Measurements from ENCODE around the gene TWNK. TPM values are rescaled to one million over a fixed set of nuclear protein-coding genes. Genes with fewer than 3 reads are reported as not detected.

Gene TWNK
- total RNA-seq, 1 experiment from 2014 or later, result 38.7 TPM

GRCh38 chr10:101035916-101036702 lies 48.8 kb downstream of the TWNK start:
- no peaks in the 10 kb centered on the region for H3K79me2 ChIP-seq (ENCODE audit: insufficient read depth, low read length)
- peaks cover 4% of the 10 kb centered on the region; the same call in 1 of the 2 replicates for H3K27me3 ChIP-seq (ENCODE audit: insufficient read depth, low read length)
- H3K4me1 Mint-ChIP-seq, result peaks cover 14 to 28% of the 10 kb centered on the region in 2 experiments
- H4K20me1 ChIP-seq (ENCODE audit: control insufficient read depth, insufficient read depth, insufficient read length), result no peaks in the 10 kb centered on the region
- peaks cover 81% of the 10 kb centered on the region for H3K27me3 Mint-ChIP-seq (ENCODE audit: low read depth)
- H3K14ac ChIP-seq (ENCODE audit: insufficient read depth, low read length), result no peak overlapping the region
- no peaks in the 10 kb centered on the region for H3K36me3 Mint-ChIP-seq (ENCODE audit: insufficient read depth in 1 of 3, low read depth in 3 of 3)
- no peak for TF ChIP-seq CTCF (conservative IDR thresholded peaks at IDR 0.05)
- no peak overlapping the region for H2BK5ac ChIP-seq (ENCODE audit: insufficient read length, low read length)
- WGBS (ENCODE audit: extremely low coverage, insufficient read length, low lambda C conversion rate), result no CpG with 5 or more reads among the region's 10 CpGs
- H3K18ac ChIP-seq (ENCODE audit: insufficient read length, low read depth, low read length), result no peak overlapping the region
- H3K9me3 Mint-ChIP-seq, result no peaks in the 10 kb centered on the region; a peak in 1 of 5 replicates
- no peak overlapping the region for H2AFZ ChIP-seq (ENCODE audit: low read length)
- H3K79me1 ChIP-seq (ENCODE audit: insufficient read depth, low read depth, low read length, poor library complexity, severe bottlenecking), result no peaks in the 10 kb centered on the region
- H3K4me2 ChIP-seq (ENCODE audit: insufficient read depth, insufficient read length, low read length), result no peak overlapping the region
- no peak overlapping the region for H2BK120ac ChIP-seq (ENCODE audit: low read depth, low read length, poor library complexity, severe bottlenecking)
- H2BK12ac ChIP-seq (ENCODE audit: insufficient read length, low read depth, low read length), result no peak overlapping the region
- no peak overlapping the region for H2AK5ac ChIP-seq (ENCODE audit: insufficient read length, low read length)
- DNase-seq, result no peak
- no peak overlapping the region for H4K8ac ChIP-seq (replicated peaks; ENCODE audit: insufficient read length, low read depth, low read length)
- H4K91ac ChIP-seq (ENCODE audit: insufficient read length, low read depth, low read length), result no peak overlapping the region
- no peak overlapping the region for H3K23ac ChIP-seq (ENCODE audit: insufficient read length, low read depth, low read length)
- no peak overlapping the region for H3T11ph ChIP-seq (ENCODE audit: low read length)
- H2BK20ac ChIP-seq (ENCODE audit: low read depth, low read length, poor library complexity, severe bottlenecking), result no peak overlapping the region
- H3K27ac ChIP-seq (ENCODE audit: insufficient read length, low read depth, low read length), result no peak overlapping the region
- no peak overlapping the region; a peak in 1 of 7 replicates for H3K27ac Mint-ChIP-seq
- no peaks in the 10 kb centered on the region for H3K9me3 ChIP-seq (ENCODE audit: control insufficient read depth, low read depth, low read length)
- H3K56ac ChIP-seq (ENCODE audit: insufficient read length, low read depth, low read length), result no peak overlapping the region
- H2BK15ac ChIP-seq (ENCODE audit: low read depth, low read length), result no peak overlapping the region
- H3K9ac ChIP-seq (ENCODE audit: extremely low read depth, insufficient read length, low read length), result no peak overlapping the region
- H3K23me2 ChIP-seq (ENCODE audit: insufficient read length, low read depth, low read length, poor library complexity, severe bottlenecking), result peaks cover 12% of the 10 kb centered on the region
- no peak overlapping the region for H3K4me3 Mint-ChIP-seq
- no peaks in the 10 kb centered on the region for H3K4me1 ChIP-seq (ENCODE audit: insufficient read depth, low read length)
- no peak overlapping the region for H3K4ac ChIP-seq (ENCODE audit: low read depth, low read length)
- H4K5ac ChIP-seq (ENCODE audit: insufficient read length, low read depth, low read length), result no peak overlapping the region
